Measurements from ENCODE around the gene CNGA3. TPM values are rescaled to one million over a fixed set of nuclear protein-coding genes. Genes with fewer than 3 reads are reported as not detected.

Gene CNGA3
- total RNA-seq, 1 experiment from 2014 or later: not detected

DNA sequence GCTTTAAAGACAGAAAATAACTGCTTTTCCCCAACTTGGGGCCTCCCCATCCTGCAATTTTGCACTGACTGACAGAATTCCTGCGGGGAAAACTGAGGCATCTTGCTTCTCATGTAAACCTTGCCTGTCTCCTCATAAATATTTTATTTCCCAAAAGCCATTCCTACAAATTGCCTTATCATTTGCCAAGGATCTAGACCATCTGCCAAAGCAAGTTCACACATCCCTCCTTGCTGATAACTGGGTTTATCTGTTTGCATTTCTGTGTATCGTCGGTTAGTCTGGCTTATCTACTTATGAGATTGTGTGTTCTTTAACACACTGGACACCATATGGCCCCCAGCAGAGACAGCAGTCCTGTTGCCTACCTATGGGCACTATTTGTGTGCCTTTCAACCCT, 3.0 kb upstream of the CNGA3 start:
- H3K56ac ChIP-seq (ENCODE audit: insufficient read length, low read depth, low read length): no peak overlapping the region
- H3T11ph ChIP-seq (ENCODE audit: low read length): no peak overlapping the region
- no peak overlapping the region for H4K91ac ChIP-seq (ENCODE audit: insufficient read length, low read depth, low read length)
- no peak overlapping the region for H2BK12ac ChIP-seq (ENCODE audit: insufficient read length, low read depth, low read length)
- no peaks in the 10 kb centered on the region for H3K9me3 ChIP-seq (ENCODE audit: control insufficient read depth, low read depth, low read length)
- no peak overlapping the region for H3K9ac ChIP-seq (ENCODE audit: extremely low read depth, insufficient read length, low read length)
- Mint-ChIP-seq H3K4me1 (peaks cover 16 to 23% of the 10 kb centered on the region in 2 experiments), H3K27ac (no peak overlapping the region), H3K27me3 (ENCODE audit: low read depth) (peaks cover 80% of the 10 kb centered on the region), H3K4me3 (no peak overlapping the region), H3K9me3 (peaks cover 3% of the 10 kb centered on the region in 2 experiments), H3K36me3 (ENCODE audit: insufficient read depth in 1 of 3, low read depth in 3 of 3) (peaks cover 0 to 2% (median 0%) of the 10 kb centered on the region in 3 experiments; a peak in 1 of 7 replicates)
- DNase-seq: no peak
- no peak overlapping the region for H3K27ac ChIP-seq (ENCODE audit: insufficient read length, low read depth, low read length)
- no peak overlapping the region for H2BK20ac ChIP-seq (ENCODE audit: low read depth, low read length, poor library complexity, severe bottlenecking)
- H4K5ac ChIP-seq (ENCODE audit: insufficient read length, low read depth, low read length): no peak overlapping the region
- H4K20me1 ChIP-seq (ENCODE audit: control insufficient read depth, insufficient read depth, insufficient read length): no peaks in the 10 kb centered on the region
- no peak overlapping the region for H4K8ac ChIP-seq (replicated peaks; ENCODE audit: insufficient read length, low read depth, low read length)
- H2AFZ ChIP-seq (ENCODE audit: low read length): no peak overlapping the region
- TF ChIP-seq, protein P1, sequence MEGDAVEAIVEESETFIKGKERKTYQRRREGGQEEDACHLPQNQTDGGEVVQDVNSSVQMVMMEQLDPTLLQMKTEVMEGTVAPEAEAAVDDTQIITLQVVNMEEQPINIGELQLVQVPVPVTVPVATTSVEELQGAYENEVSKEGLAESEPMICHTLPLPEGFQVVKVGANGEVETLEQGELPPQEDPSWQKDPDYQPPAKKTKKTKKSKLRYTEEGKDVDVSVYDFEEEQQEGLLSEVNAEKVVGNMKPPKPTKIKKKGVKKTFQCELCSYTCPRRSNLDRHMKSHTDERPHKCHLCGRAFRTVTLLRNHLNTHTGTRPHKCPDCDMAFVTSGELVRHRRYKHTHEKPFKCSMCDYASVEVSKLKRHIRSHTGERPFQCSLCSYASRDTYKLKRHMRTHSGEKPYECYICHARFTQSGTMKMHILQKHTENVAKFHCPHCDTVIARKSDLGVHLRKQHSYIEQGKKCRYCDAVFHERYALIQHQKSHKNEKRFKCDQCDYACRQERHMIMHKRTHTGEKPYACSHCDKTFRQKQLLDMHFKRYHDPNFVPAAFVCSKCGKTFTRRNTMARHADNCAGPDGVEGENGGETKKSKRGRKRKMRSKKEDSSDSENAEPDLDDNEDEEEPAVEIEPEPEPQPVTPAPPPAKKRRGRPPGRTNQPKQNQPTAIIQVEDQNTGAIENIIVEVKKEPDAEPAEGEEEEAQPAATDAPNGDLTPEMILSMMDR (conservative IDR thresholded peaks at IDR 0.05): no peak
- no peaks in the 10 kb centered on the region for H3K79me2 ChIP-seq (ENCODE audit: insufficient read depth, low read length)
- no peak overlapping the region for H3K14ac ChIP-seq (ENCODE audit: insufficient read depth, low read length)
- no peaks in the 10 kb centered on the region for H3K4me1 ChIP-seq (ENCODE audit: insufficient read depth, low read length)
- WGBS (ENCODE audit: extremely low coverage, insufficient read length, low lambda C conversion rate): no CpG with 5 or more reads among the region's 3 CpGs
- H3K4ac ChIP-seq (ENCODE audit: low read depth, low read length): no peak overlapping the region
- no peak overlapping the region for H3K18ac ChIP-seq (ENCODE audit: insufficient read length, low read depth, low read length)
- H2BK120ac ChIP-seq (ENCODE audit: low read depth, low read length, poor library complexity, severe bottlenecking): no peak overlapping the region
- H3K23ac ChIP-seq (ENCODE audit: insufficient read length, low read depth, low read length): no peak overlapping the region
- H3K79me1 ChIP-seq (ENCODE audit: insufficient read depth, low read depth, low read length, poor library complexity, severe bottlenecking): no peaks in the 10 kb centered on the region
- no peak overlapping the region for H3K4me2 ChIP-seq (ENCODE audit: insufficient read depth, insufficient read length, low read length)
- peaks cover 21% of the 10 kb centered on the region for H3K23me2 ChIP-seq (ENCODE audit: insufficient read length, low read depth, low read length, poor library complexity, severe bottlenecking)
- H2BK15ac ChIP-seq (ENCODE audit: low read depth, low read length): no peak overlapping the region
- peaks cover 36% of the 10 kb centered on the region for H3K27me3 ChIP-seq (ENCODE audit: insufficient read depth, low read length)
- no peak overlapping the region for H2BK5ac ChIP-seq (ENCODE audit: insufficient read length, low read length)
- H2AK5ac ChIP-seq (ENCODE audit: insufficient read length, low read length): no peak overlapping the region
